VCaP (cell line): ENCODE results near the gene FZD2.

ENCODE experiments used
- H3K27ac ChIP-seq: fragments of 450-650 bp; 2 replicates; pipeline ENCODE4 v1.5.1; 2017
- TF ChIP-seq, protein P1 (sequence below): fragments of 450-650 bp; conservative IDR thresholded peaks from 2 replicates; pipeline ENCODE4 v1.5.1; 2017; ENCODE audit warnings: mild to moderate bottlenecking, moderate library complexity

FZD2 gene

DNA sequence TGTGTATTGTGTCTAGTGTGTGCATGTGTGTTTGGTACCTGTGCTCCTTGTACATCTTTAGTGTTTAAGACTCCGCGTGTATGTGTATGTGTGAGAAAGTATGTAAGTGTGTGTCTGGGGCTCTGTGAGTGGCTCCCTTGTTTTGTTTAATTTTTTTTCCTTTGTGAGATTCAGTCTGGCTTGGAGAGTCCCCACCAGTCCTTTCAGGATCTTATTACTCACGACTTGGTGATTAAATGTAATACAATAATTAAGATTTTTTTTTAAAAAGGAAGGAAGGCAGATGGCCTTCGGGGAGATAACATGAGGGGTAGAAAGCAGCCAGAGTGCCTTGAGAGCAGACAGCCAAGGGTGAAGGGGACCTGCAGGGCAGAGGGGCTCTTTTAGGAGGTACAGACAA, 33.9 kb downstream of the FZD2 start:
- TF ChIP-seq, protein P1, sequence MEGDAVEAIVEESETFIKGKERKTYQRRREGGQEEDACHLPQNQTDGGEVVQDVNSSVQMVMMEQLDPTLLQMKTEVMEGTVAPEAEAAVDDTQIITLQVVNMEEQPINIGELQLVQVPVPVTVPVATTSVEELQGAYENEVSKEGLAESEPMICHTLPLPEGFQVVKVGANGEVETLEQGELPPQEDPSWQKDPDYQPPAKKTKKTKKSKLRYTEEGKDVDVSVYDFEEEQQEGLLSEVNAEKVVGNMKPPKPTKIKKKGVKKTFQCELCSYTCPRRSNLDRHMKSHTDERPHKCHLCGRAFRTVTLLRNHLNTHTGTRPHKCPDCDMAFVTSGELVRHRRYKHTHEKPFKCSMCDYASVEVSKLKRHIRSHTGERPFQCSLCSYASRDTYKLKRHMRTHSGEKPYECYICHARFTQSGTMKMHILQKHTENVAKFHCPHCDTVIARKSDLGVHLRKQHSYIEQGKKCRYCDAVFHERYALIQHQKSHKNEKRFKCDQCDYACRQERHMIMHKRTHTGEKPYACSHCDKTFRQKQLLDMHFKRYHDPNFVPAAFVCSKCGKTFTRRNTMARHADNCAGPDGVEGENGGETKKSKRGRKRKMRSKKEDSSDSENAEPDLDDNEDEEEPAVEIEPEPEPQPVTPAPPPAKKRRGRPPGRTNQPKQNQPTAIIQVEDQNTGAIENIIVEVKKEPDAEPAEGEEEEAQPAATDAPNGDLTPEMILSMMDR: no peak
- H3K27ac ChIP-seq: no peak overlapping the region

DNA sequence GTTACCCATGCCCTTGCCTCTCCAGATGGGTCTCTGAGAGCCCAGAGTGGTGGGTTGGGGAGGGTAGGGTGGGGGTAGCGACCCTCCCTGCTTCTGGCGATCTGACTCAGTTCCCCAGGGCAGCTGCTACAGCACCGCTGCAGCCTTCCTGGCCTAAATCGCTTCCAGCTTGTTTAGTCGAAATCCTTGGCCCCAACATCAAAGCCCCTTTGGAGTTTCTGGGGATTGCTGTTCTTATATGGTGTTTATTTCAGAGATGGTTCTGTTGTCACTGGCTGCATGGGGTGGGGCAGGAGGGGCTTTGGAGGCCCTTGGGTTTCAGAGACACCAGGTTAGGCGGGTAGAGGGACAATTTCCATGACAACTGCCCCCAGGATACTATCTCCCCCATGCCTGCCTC, 35.9 kb downstream of the FZD2 start:
- TF ChIP-seq, protein P1: no peak
- no peak overlapping the region for H3K27ac ChIP-seq

DNA sequence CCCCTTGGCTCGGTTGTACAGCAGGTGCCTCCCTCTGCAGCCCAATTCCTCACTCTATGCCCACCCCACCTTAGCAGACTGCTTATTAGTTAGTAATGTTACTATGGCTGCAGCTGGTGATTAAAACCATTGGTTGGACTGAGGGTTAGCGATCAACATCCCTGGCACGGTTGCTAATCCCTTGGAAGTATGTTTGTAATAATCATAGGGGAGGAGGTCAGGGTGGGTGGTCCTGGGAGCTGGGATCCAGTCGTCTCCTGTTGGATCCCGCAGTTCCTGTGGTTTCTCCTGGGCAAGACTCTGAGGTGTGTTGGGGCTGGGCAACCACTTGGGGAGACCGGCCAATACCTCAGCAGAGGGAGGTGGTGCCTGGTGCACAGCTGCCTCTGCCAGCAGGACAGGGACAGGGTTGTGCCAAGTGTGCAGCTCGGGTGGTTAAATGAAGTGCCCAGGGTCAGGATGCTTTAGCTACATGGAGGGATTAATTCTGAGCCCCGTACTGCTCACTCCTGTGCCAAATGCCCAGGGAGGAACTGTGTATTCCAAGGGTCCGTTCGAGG, 38.0 kb downstream of the FZD2 start:
- H3K27ac ChIP-seq: no peak overlapping the region
- TF ChIP-seq, protein P1: no peak

DNA sequence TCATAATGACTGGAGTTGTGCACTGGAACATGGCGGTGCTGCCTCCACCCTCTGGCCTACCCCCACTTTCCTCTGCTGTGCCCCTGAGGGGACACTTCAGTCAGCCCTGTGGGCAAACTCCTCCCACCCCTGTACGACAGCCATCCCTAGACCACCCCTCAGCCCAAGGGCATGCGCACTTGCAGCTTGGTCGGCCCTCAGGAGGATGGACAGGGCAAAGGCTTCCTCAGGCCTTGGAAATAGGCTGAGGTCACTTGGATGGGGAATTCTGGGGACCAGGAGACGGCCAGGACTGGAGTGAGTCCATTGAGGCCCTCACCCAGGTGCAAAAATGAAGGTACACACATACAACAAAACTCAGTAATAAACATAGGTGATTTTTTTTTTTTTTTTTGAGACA, 41.0 kb downstream of the FZD2 start:
- TF ChIP-seq, protein P1: no peak
- no peak overlapping the region for H3K27ac ChIP-seq

DNA sequence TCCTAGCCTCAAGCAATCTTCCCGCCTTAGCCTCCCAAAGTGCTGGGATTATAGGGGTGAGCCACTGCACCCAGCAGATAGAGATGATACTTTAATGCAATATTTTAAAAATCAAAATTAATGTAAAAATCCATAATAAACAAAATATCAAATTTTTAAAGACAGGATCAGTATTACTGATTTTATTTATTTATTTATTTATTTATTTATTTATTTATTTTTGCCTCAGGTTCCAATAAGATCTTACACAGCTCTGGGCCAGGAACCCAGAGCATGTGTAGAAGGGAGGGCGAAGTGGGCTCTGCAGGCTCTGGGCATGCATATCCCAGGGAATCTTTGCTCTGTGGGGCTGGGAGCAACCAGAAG, 41.6 kb downstream of the FZD2 start:
- TF ChIP-seq, protein P1: no peak
- no peak overlapping the region for H3K27ac ChIP-seq

DNA sequence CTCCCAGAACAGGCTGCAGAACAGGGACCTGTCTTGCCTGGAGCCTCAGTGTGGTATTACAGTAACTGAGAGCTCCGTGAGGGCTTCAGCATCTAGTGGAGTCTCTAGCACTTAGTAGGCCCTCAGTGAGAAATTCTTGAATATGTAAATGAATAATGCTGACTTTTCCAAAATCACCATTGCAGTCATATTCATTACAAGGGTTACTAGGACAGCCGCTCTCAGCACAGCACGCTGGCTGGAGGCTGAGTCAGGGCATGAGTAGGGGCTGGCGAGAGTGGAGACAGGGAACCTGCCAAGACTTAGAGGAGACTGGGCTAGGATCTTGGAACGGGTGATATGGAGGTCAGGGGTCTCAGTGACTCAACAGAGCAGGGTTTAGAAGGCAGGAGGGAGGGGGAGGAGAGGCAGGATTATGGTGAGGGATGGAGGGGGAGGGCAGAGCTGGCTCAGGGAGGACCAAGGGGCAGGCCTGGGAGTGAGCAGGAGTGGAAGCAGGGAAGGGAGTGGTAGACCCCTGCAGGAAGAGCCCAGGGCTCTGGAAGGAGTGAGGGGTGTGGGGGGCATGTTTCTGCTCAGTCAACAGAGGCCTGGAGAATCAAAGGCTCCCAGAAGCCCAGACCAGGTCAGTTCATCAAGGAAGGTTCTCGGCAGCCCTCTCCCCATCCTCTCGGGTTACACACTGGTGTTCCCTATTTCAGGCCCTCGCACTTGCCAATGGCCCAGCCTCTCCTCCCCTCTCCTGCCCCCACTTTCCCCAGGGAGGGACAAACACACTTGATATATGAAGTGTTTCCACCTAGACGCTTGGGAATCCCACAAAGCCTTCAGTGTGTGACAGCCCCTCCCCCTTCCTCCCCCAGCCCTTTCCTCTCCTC, 42.3 kb downstream of the FZD2 start:
- TF ChIP-seq, protein P1: no peak
- no peak overlapping the region for H3K27ac ChIP-seq

DNA sequence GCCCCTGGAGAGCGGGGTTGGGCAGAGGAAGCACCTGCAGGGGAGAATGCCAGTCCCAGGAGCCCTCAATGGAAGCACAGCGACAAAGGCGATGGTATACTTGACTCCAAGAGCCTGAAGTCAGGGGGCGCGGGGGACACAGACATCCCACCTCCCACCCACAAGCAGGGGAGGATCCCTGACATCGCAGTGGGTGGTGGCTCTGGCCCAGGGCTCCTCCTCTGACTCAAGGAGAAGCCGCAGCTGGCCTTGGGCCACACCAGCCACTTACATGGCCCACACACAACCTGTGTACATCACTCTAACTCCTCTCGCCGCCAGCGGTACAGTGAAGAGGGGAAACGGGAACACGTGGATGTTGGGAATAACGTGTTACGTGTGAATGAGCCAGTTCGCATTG, 44.3 kb downstream of the FZD2 start:
- TF ChIP-seq, protein P1: no peak
- no peak overlapping the region for H3K27ac ChIP-seq
